HCT116 (cell line): ENCODE data around the gene TSPEAR. TPM values are rescaled to one million over a fixed set of nuclear protein-coding genes. Genes with fewer than 3 reads are reported as not detected.

Source experiments
- ATAC-seq: fragments of 200-7000 bp; cut with Tn5 transposase; 2 replicates; pipeline ENCODE4 v1.9.1; 2020; ENCODE audit warnings: mild to moderate bottlenecking, moderate library complexity
- BruUV-seq: library from RNA; stranded (reverse); fragments of 400-500 nt; replicated peaks from 2 replicates; lab custom pipeline; 2021; lab: Mats Ljungman, UMichigan
- CTCF ChIA-PET: fragments of 300-600 bp; sonication (Branson Sonifier 250); formaldehyde crosslinking; loops from one replicate; lab custom pipeline; 2021; ENCODE audit warnings: antibody characterized with exemption; lab: Charles Lee
- POLR2A ChIA-PET: fragments of 300-600, 350-600 bp; sonication (Branson Sonifier 250); formaldehyde crosslinking; loops from one replicate; lab custom pipeline; 2021; ENCODE audit warnings: antibody characterized with exemption; lab: Charles Lee
- RAD21 ChIA-PET, 2 experiments: fragments of 300-600 bp; sonication (Branson Sonifier 250); formaldehyde crosslinking; loops; one replicate each; lab custom pipeline; 2023; ENCODE audit warnings: low total read pairs in 2 of 2; ENCODE audit not compliant: uncharacterized antibody in 2 of 2, unreplicated experiment in 2 of 2, low non-redundant PET in 1 of 2; lab: Charles Lee
- DNase-seq: peaks from one replicate; pipeline ENCODE4 v3.0.0-alpha.2; 2010; ENCODE audit warnings: low read depth, low spot score
- H2AFZ ChIP-seq: fragments of 200-600 bp; shearing (Covaris generic), sonication (generic); 2 replicates; pipeline ENCODE4 v1.6.1; 2017; ENCODE audit warnings: low read depth, mixed run types, mixed read lengths, antibody characterized with exemption, low read length; ENCODE audit not compliant: poor library complexity, severe bottlenecking
- H3K27ac ChIP-seq: 2 replicates; pipeline ENCODE4 v1.5.1; 2012; ENCODE audit warnings: low read depth, low read length
- H3K27me3 ChIP-seq: fragments of 200-600 bp; sonication (generic); 2 replicates; pipeline ENCODE4 v1.6.1; 2016; ENCODE audit warnings: mixed run types, low read length, mixed read lengths; ENCODE audit not compliant: insufficient read depth
- H3K36me3 ChIP-seq, 2 experiments: fragments of 200-500 bp in 1 of 2; fragments of 200-600 bp in 1 of 2; sonication (Bioruptor generic) in 1 of 2; sonication (generic) in 1 of 2; 2 replicates each; pipeline versions ENCODE4 v1.5.1 to v1.6.1; 2014 to 2016; ENCODE audit warnings: low read length in 2 of 2, inconsistent platforms in 1 of 2, mixed read lengths in 1 of 2, mixed run types in 1 of 2; ENCODE audit not compliant: insufficient read depth in 2 of 2, control insufficient read depth in 1 of 2
- H3K4me1 ChIP-seq, 2 experiments: fragments of 200-600 bp in 1 of 2; sonication (generic) in 1 of 2; 2 replicates each; pipeline versions ENCODE4 v1.5.1 to v1.6.1; 2012 to 2017; ENCODE audit warnings: low read length in 2 of 2, inconsistent platforms in 1 of 2, mild to moderate bottlenecking in 1 of 2, mixed read lengths in 1 of 2, mixed run types in 1 of 2, moderate library complexity in 1 of 2; ENCODE audit not compliant: insufficient read depth in 2 of 2, control insufficient read depth in 1 of 2
- H3K4me2 ChIP-seq: fragments of 200-600 bp; sonication (generic); 2 replicates; pipeline ENCODE4 v1.6.1; 2017; ENCODE audit warnings: mixed run types, low read length, mixed read lengths
- H3K4me3 ChIP-seq, 2 experiments: fragments of 200-600 bp in 1 of 2; sonication (generic) in 1 of 2; replicated peaks in 1 of 2; 2 replicates each; pipeline ENCODE4 v1.5.1; 2011 to 2016; ENCODE audit warnings: low read length in 2 of 2, control low read depth in 1 of 2, low read depth in 1 of 2, mild to moderate bottlenecking in 1 of 2, mixed read lengths in 1 of 2, mixed run types in 1 of 2
- H3K79me2 ChIP-seq: fragments of 200-600 bp; sonication (generic); 2 replicates; pipeline ENCODE4 v1.6.1; 2017; ENCODE audit warnings: mild to moderate bottlenecking, mixed run types, low read length, moderate library complexity, mixed read lengths; ENCODE audit not compliant: insufficient read depth
- H3K9ac ChIP-seq: fragments of 200-600 bp; sonication (generic); 2 replicates; pipeline ENCODE4 v1.6.1; 2016; ENCODE audit warnings: low read length, mixed read lengths
- H3K9me2 ChIP-seq: fragments of 200-600 bp; sonication (generic), shearing (Covaris generic); 2 replicates; pipeline ENCODE4 v1.6.1; 2017; ENCODE audit warnings: mixed run types, mild to moderate bottlenecking, moderate library complexity; ENCODE audit not compliant: insufficient read depth
- H3K9me3 ChIP-seq, 2 experiments: fragments of 200-500 bp in 1 of 2; fragments of 200-600 bp in 1 of 2; sonication (Bioruptor generic) in 1 of 2; sonication (generic) in 1 of 2; 2 replicates each; pipeline ENCODE4 v1.6.1; 2014 to 2017; ENCODE audit warnings: low read length in 2 of 2, mixed read lengths in 2 of 2, inconsistent platforms in 1 of 2, low read depth in 1 of 2, mild to moderate bottlenecking in 1 of 2, mixed run types in 1 of 2, moderate library complexity in 1 of 2; ENCODE audit not compliant: control insufficient read depth in 1 of 2, insufficient read depth in 1 of 2
- H4K20me1 ChIP-seq: fragments of 200-600 bp; sonication (generic), shearing (Covaris generic); 2 replicates; pipeline ENCODE4 v1.6.1; 2017; ENCODE audit warnings: mixed run types, mild to moderate bottlenecking, moderate library complexity; ENCODE audit not compliant: insufficient read depth
- CEBPB ChIP-seq: IDR thresholded peaks from 2 replicates; pipeline ENCODE4 v1.6.1; 2012; ENCODE audit warnings: low read depth
- ELF1 ChIP-seq: IDR thresholded peaks from 2 replicates; pipeline ENCODE4 v1.6.1; 2012; ENCODE audit warnings: low read depth, borderline replicate concordance
- EZH2phosphoT487 ChIP-seq: fragments of 200-600 bp; IDR thresholded peaks from 2 replicates; pipeline ENCODE4 v1.6.1; 2018; ENCODE audit warnings: antibody characterized with exemption, borderline replicate concordance
- POLR2A ChIP-seq: IDR thresholded peaks from 2 replicates; pipeline ENCODE4 v1.7.0; 2011; ENCODE audit warnings: borderline replicate concordance; ENCODE audit not compliant: insufficient read depth, insufficient read length; ENCODE audit errors: extremely low read depth
- POLR2AphosphoS5 ChIP-seq: IDR thresholded peaks from 2 replicates; pipeline ENCODE4 v1.6.1; 2011; ENCODE audit warnings: mild to moderate bottlenecking, low read depth, low read length, moderate library complexity
- RAD21 ChIP-seq: IDR thresholded peaks from 2 replicates; pipeline ENCODE4 v1.6.1; 2012; ENCODE audit warnings: low read depth, mild to moderate bottlenecking
- SIN3A ChIP-seq: IDR thresholded peaks from 2 replicates; pipeline ENCODE4 v1.6.1; 2012; ENCODE audit warnings: low read depth
- SP1 ChIP-seq: IDR thresholded peaks from 2 replicates; pipeline ENCODE4 v1.6.1; 2012; ENCODE audit warnings: low read depth
- SRF ChIP-seq: IDR thresholded peaks from 2 replicates; pipeline ENCODE4 v1.6.1; 2012; ENCODE audit warnings: low read depth
- TCF7L2 ChIP-seq: IDR thresholded peaks from 2 replicates; pipeline ENCODE4 v1.7.0; 2011; ENCODE audit warnings: borderline replicate concordance, inconsistent platforms; ENCODE audit not compliant: insufficient read depth, insufficient read length; ENCODE audit errors: extremely low read depth
- ZNF274 ChIP-seq: fragments of 200-500 bp; sonication (Bioruptor generic); IDR thresholded peaks from 2 replicates; pipeline ENCODE4 v1.6.1; 2014; ENCODE audit warnings: mild to moderate bottlenecking, low read depth, low read length, inconsistent platforms
- intact Hi-C: fragments of 100-400 bp; cut with micrococcal nuclease; formaldehyde crosslinking; loops from 2 replicates; pipeline ENCODE4 v1.10.0; 2022
- total RNA-seq: library from RNA; stranded (reverse); gene quantifications from one replicate; pipeline ENCODE4 v1.2.1, GENCODE V29; 2021; ENCODE audit not compliant: unreplicated experiment
- TF ChIP-seq, protein P1 (sequence below): IDR thresholded peaks from 2 replicates; pipeline ENCODE4 v1.6.1; 2012
- TF ChIP-seq, protein P2 (sequence below): IDR thresholded peaks from 2 replicates; pipeline ENCODE4 v1.6.1; 2012
- TF ChIP-seq, protein P3 (sequence below): IDR thresholded peaks from 2 replicates; pipeline ENCODE4 v1.6.1; 2012; ENCODE audit warnings: low read depth
- TF ChIP-seq, protein P4 (sequence below): IDR thresholded peaks from 2 replicates; pipeline ENCODE4 v1.6.1; 2011; ENCODE audit warnings: mild to moderate bottlenecking, low read length, moderate library complexity; ENCODE audit not compliant: insufficient replicate concordance; ENCODE audit errors: extremely low read depth
- TF ChIP-seq, protein P5 (sequence below), 3 experiments: fragments of 200-600 bp in 1 of 3; sonication (generic) in 1 of 3; IDR thresholded peaks in 2 of 3; conservative IDR thresholded peaks in 1 of 3; 2 replicates each; pipeline ENCODE4 v1.5.1; 2012 to 2017; ENCODE audit warnings: low read depth in 2 of 3, low read length in 2 of 3, antibody characterized with exemption in 1 of 3, borderline replicate concordance in 1 of 3, control low read depth in 1 of 3, mild to moderate bottlenecking in 1 of 3, mixed read lengths in 1 of 3, mixed run types in 1 of 3, moderate library complexity in 1 of 3; ENCODE audit not compliant: insufficient read depth in 1 of 3

TSPEAR gene
- total RNA-seq, 1 experiment from 2014 or later = not detected

DNA sequence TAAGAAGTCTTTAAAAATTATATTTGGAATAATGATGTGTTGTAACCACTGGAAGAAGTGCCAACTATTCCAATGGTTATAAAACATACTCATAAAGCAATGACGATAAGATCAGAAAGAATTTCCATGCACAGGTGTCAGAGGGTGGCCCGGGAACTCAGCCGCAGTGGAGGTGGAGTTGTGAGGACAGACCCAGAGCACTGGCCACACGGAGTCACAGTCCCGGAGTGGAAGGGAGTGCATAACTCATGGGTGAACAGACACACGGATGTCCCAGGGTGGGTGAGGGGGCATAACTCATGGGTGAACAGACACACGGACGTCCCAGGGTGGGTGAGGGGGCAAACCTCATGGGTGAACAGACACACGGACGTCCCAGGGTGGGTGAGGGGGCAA lies 135.3 kb downstream of the TSPEAR start:
- Histone ChIP-seq H3K9ac (no peak overlapping the region), H3K27me3 (peaks cover 4% of the 10 kb centered on the region; the same call in 1 of the 2 replicates), H3K36me3 (no peaks in the 10 kb centered on the region), H3K4me1 (peaks cover 0 to 3% of the 10 kb centered on the region in 2 experiments; a peak in 1 of 4 replicates), H3K4me2 (no peak overlapping the region), H2AFZ (no peak overlapping the region), H3K4me3 (no peak overlapping the region), H3K79me2 (no peaks in the 10 kb centered on the region), H4K20me1 (no peaks in the 10 kb centered on the region), H3K27ac (no peak overlapping the region), H3K9me2 (no peaks in the 10 kb centered on the region), H3K9me3 (peaks cover 0 to 4% of the 10 kb centered on the region in 2 experiments; a peak in 2 of 4 replicates)
- intact Hi-C loops = no loop called here
- ATAC-seq (no peak), DNase-seq (no peak)
- ChIA-PET RAD21 (no interaction called here), CTCF (no interaction called here), POLR2A (no interaction called here)
- TF ChIP-seq, protein P1, sequence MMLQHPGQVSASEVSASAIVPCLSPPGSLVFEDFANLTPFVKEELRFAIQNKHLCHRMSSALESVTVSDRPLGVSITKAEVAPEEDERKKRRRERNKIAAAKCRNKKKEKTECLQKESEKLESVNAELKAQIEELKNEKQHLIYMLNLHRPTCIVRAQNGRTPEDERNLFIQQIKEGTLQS = no peak
- TF ChIP-seq EZH2phosphoT487 (no peak), ZNF274 (no peak), TCF7L2 (no peak), SIN3A (no peak), SRF (no peak), RAD21 (no peak), ELF1 (no peak), SP1 (no peak), CEBPB (no peak), POLR2A (no peak), POLR2AphosphoS5 (no peak)
- TF ChIP-seq, protein P2, sequence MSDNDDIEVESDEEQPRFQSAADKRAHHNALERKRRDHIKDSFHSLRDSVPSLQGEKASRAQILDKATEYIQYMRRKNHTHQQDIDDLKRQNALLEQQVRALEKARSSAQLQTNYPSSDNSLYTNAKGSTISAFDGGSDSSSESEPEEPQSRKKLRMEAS = no peak
- TF ChIP-seq, protein P3, sequence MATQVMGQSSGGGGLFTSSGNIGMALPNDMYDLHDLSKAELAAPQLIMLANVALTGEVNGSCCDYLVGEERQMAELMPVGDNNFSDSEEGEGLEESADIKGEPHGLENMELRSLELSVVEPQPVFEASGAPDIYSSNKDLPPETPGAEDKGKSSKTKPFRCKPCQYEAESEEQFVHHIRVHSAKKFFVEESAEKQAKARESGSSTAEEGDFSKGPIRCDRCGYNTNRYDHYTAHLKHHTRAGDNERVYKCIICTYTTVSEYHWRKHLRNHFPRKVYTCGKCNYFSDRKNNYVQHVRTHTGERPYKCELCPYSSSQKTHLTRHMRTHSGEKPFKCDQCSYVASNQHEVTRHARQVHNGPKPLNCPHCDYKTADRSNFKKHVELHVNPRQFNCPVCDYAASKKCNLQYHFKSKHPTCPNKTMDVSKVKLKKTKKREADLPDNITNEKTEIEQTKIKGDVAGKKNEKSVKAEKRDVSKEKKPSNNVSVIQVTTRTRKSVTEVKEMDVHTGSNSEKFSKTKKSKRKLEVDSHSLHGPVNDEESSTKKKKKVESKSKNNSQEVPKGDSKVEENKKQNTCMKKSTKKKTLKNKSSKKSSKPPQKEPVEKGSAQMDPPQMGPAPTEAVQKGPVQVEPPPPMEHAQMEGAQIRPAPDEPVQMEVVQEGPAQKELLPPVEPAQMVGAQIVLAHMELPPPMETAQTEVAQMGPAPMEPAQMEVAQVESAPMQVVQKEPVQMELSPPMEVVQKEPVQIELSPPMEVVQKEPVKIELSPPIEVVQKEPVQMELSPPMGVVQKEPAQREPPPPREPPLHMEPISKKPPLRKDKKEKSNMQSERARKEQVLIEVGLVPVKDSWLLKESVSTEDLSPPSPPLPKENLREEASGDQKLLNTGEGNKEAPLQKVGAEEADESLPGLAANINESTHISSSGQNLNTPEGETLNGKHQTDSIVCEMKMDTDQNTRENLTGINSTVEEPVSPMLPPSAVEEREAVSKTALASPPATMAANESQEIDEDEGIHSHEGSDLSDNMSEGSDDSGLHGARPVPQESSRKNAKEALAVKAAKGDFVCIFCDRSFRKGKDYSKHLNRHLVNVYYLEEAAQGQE = no peak
- TF ChIP-seq, protein P4, sequence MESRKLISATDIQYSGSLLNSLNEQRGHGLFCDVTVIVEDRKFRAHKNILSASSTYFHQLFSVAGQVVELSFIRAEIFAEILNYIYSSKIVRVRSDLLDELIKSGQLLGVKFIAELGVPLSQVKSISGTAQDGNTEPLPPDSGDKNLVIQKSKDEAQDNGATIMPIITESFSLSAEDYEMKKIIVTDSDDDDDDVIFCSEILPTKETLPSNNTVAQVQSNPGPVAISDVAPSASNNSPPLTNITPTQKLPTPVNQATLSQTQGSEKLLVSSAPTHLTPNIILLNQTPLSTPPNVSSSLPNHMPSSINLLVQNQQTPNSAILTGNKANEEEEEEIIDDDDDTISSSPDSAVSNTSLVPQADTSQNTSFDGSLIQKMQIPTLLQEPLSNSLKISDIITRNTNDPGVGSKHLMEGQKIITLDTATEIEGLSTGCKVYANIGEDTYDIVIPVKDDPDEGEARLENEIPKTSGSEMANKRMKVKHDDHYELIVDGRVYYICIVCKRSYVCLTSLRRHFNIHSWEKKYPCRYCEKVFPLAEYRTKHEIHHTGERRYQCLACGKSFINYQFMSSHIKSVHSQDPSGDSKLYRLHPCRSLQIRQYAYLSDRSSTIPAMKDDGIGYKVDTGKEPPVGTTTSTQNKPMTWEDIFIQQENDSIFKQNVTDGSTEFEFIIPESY = no peak
- TF ChIP-seq, protein P5, sequence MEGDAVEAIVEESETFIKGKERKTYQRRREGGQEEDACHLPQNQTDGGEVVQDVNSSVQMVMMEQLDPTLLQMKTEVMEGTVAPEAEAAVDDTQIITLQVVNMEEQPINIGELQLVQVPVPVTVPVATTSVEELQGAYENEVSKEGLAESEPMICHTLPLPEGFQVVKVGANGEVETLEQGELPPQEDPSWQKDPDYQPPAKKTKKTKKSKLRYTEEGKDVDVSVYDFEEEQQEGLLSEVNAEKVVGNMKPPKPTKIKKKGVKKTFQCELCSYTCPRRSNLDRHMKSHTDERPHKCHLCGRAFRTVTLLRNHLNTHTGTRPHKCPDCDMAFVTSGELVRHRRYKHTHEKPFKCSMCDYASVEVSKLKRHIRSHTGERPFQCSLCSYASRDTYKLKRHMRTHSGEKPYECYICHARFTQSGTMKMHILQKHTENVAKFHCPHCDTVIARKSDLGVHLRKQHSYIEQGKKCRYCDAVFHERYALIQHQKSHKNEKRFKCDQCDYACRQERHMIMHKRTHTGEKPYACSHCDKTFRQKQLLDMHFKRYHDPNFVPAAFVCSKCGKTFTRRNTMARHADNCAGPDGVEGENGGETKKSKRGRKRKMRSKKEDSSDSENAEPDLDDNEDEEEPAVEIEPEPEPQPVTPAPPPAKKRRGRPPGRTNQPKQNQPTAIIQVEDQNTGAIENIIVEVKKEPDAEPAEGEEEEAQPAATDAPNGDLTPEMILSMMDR (IDR thresholded peaks at IDR 0.05 in 2 of 3, conservative IDR thresholded peaks at IDR 0.05 in 1 of 3; ENCODE audit: borderline replicate concordance in 1 of 3, insufficient read depth in 1 of 3, low read depth in 2 of 3, low read length in 2 of 3) = no peak
- no TSS peak for BruUV-seq
